K562 (cell line): ENCODE measurements around the gene BCL2L13. TPM values are rescaled to one million over a fixed set of nuclear protein-coding genes. Genes with fewer than 3 reads are reported as not detected.
"Not testable (repeated sequence)": the region's sequence is repeated elsewhere in the genome, so short reads cannot be mapped to it uniquely, and the experiment has no call there.

Experiments
- ATAC-seq: fragments of 200-7000 bp; cut with Tn5 transposase; 3 replicates; pipeline ENCODE4 v1.9.1; 2020; ENCODE audit warnings: moderate library complexity
- BruUV-seq: library from RNA; stranded (reverse); fragments of 400-500 nt; replicated peaks from 2 replicates; lab custom pipeline; 2021; lab: Mats Ljungman, UMichigan
- CTCF ChIA-PET: fragments of 300-600 bp; formaldehyde crosslinking; extraction: SDS; loops from one replicate; lab custom pipeline; 2021; ENCODE audit warnings: low intra/inter-chr PET ratio; lab: Yijun Ruan, JAX
- POLR2A ChIA-PET: fragments of 300-600, 350-650 bp; sonication (Branson Sonifier 250); formaldehyde crosslinking; extraction: SDS; loops from one replicate; lab custom pipeline; 2021; ENCODE audit warnings: antibody characterized with exemption, inconsistent platforms; lab: Yijun Ruan, JAX
- DNase-seq, 4 experiments: peaks; one replicate each; pipeline versions ENCODE4 v3.0.0 to v3.0.0-alpha.2; 2011 to 2018; ENCODE audit warnings: low spot score in 3 of 4, mixed read lengths in 3 of 4; ENCODE audit errors: extremely low read depth in 1 of 4
- FAIRE-seq: peaks from 2 replicates; lab custom pipeline; 2011; peaks lifted over from hg19 to GRCh38; lab: Jason Lieb, UNC
- H2AFZ ChIP-seq: 2 replicates; pipeline ENCODE4 v1.6.0; 2011; ENCODE audit warnings: low read depth, low read length, control low read depth, inconsistent platforms
- H3K27ac ChIP-seq: fragments of 200-600 bp; 3 replicates; pipeline ENCODE4 v1.8.0; 2011; ENCODE audit warnings: low read depth, mild to moderate bottlenecking, control low read depth, inconsistent platforms, low read length, moderate library complexity, mixed read lengths; ENCODE audit errors: extremely low read depth
- H3K27me3 ChIP-seq, 2 experiments: fragments of 300-600 bp in 1 of 2; 2 replicates in 1 of 2; 3 replicates in 1 of 2; pipeline versions ENCODE4 v1.6.0 to v1.8.0; 2011; ENCODE audit warnings: inconsistent platforms in 2 of 2, low read length in 2 of 2, mild to moderate bottlenecking in 1 of 2, mixed read lengths in 1 of 2, moderate library complexity in 1 of 2; ENCODE audit not compliant: control insufficient read depth in 2 of 2, insufficient read depth in 2 of 2
- H3K36me3 ChIP-seq: fragments of 300-600 bp; 3 replicates; pipeline ENCODE4 v1.8.0; 2011; ENCODE audit warnings: mild to moderate bottlenecking, low read length, inconsistent platforms; ENCODE audit not compliant: control insufficient read depth, insufficient read depth
- H3K4me1 ChIP-seq, 2 experiments: fragments of 200-600 bp in 1 of 2; replicated peaks in 1 of 2; 2 replicates in 1 of 2; 3 replicates in 1 of 2; pipeline versions ENCODE4 v1.5.1 to v1.8.0; 2011; ENCODE audit warnings: inconsistent platforms in 2 of 2, low read length in 2 of 2, mild to moderate bottlenecking in 1 of 2, mixed read lengths in 1 of 2, moderate library complexity in 1 of 2; ENCODE audit not compliant: control insufficient read depth in 2 of 2, insufficient read depth in 2 of 2
- H3K4me2 ChIP-seq: 2 replicates; pipeline ENCODE4 v1.6.1; 2011; ENCODE audit warnings: low read length, control low read depth, inconsistent platforms, mixed read lengths; ENCODE audit not compliant: insufficient read depth
- H3K4me3 ChIP-seq: fragments of 200-600 bp; sonication (generic), shearing (Covaris generic); 2 replicates; pipeline ENCODE4 v1.5.1; 2016; ENCODE audit warnings: control low read depth, inconsistent platforms
- H3K79me2 ChIP-seq: fragments of 200-600 bp; 3 replicates; pipeline ENCODE4 v1.8.0; 2011; ENCODE audit warnings: low read length, inconsistent platforms; ENCODE audit not compliant: control insufficient read depth, insufficient read depth
- H3K9ac ChIP-seq, 2 experiments: 2 replicates each; pipeline versions ENCODE4 v1.6.0 to v1.6.1; 2011; ENCODE audit warnings: low read depth in 2 of 2, low read length in 2 of 2, control low read depth in 1 of 2, inconsistent platforms in 1 of 2, mild to moderate bottlenecking in 1 of 2, mixed read lengths in 1 of 2; ENCODE audit not compliant: insufficient read depth in 1 of 2
- H3K9me1 ChIP-seq: one replicate; pipeline ENCODE4 v1.6.0; 2011; ENCODE audit warnings: inconsistent platforms, mild to moderate bottlenecking, low read length, moderate library complexity; ENCODE audit not compliant: control insufficient read depth, insufficient read depth
- H3K9me3 ChIP-seq: replicated peaks from 2 replicates; pipeline ENCODE4 v1.5.1; 2011; ENCODE audit warnings: low read depth, low read length, inconsistent platforms; ENCODE audit not compliant: control insufficient read depth, insufficient read depth
- H4K20me1 ChIP-seq: replicated peaks from 2 replicates; pipeline ENCODE4 v1.6.1; 2011; ENCODE audit warnings: low read length, inconsistent platforms, mixed read lengths; ENCODE audit not compliant: control insufficient read depth, insufficient read depth
- DIDO1 ChIP-seq: fragments of 450-650 bp; IDR thresholded peaks from 2 replicates; pipeline ENCODE4 v1.6.1; 2016; ENCODE audit warnings: low read depth, missing biosample characterization, missing genetic modification characterization
- DMBX1 ChIP-seq: fragments of 250-450 bp; sonication (Bioruptor Pico); IDR thresholded peaks from 2 replicates; pipeline ENCODE4 v1.8.0; 2022; ENCODE audit warnings: inconsistent platforms, mild to moderate bottlenecking, moderate library complexity, borderline replicate concordance
- FOXM1 ChIP-seq, 2 experiments: fragments of 450-650 bp in 1 of 2; sonication (generic) in 1 of 2; formaldehyde crosslinking in 1 of 2; IDR thresholded peaks; 2 replicates each; pipeline versions ENCODE4 v1.6.1 to v1.9.0; 2017 to 2022; ENCODE audit warnings: low read depth in 2 of 2, mild to moderate bottlenecking in 2 of 2, missing genetic modification reagents in 1 of 2, moderate library complexity in 1 of 2
- GATAD2B ChIP-seq: fragments of 450-650 bp; IDR thresholded peaks from 2 replicates; pipeline ENCODE4 v1.6.1; 2017; ENCODE audit warnings: mild to moderate bottlenecking, borderline replicate concordance
- NR1H2 ChIP-seq: sonication (generic); formaldehyde crosslinking; IDR thresholded peaks from 2 replicates; pipeline ENCODE4 v1.4.0; 2020; ENCODE audit warnings: mild to moderate bottlenecking, missing genetic modification reagents
- NR2C1 ChIP-seq, 2 experiments: fragments of 450-650 bp; IDR thresholded peaks; 2 replicates each; pipeline ENCODE4 v1.6.1; 2017; ENCODE audit warnings: mild to moderate bottlenecking in 2 of 2, antibody characterized with exemption in 1 of 2, inconsistent platforms in 1 of 2, missing compliant biosample characterization in 1 of 2, missing genetic modification characterization in 1 of 2
- POLR2A ChIP-seq: fragments of 450-650 bp; conservative IDR thresholded peaks from 2 replicates; pipeline ENCODE4 v1.6.1; 2016
- PTRF ChIP-seq: fragments of 450-650 bp; IDR thresholded peaks from 2 replicates; pipeline ENCODE4 v1.6.1; 2016; ENCODE audit warnings: mild to moderate bottlenecking, missing genetic modification characterization, missing compliant biosample characterization
- RBM14 ChIP-seq: fragments of 200-400 bp; formaldehyde crosslinking; IDR thresholded peaks from 2 replicates; pipeline ENCODE4 v1.6.1; 2018; ENCODE audit warnings: low read depth, mild to moderate bottlenecking, low read length, moderate library complexity, borderline replicate concordance; ENCODE audit not compliant: insufficient read depth
- RFX5 ChIP-seq: IDR thresholded peaks from 2 replicates; pipeline ENCODE4 v1.6.1; 2011; ENCODE audit warnings: low read depth, mild to moderate bottlenecking, improper control_type of control experiment, low read length
- ZFP30 ChIP-seq: fragments of 250-450 bp; sonication (Bioruptor Pico); IDR thresholded peaks from 2 replicates; pipeline ENCODE4 v1.8.0; 2022; ENCODE audit warnings: moderate library complexity, mild to moderate bottlenecking, inconsistent platforms, borderline replicate concordance
- ZNF24 ChIP-seq: fragments of 450-650 bp; IDR thresholded peaks from 2 replicates; pipeline ENCODE4 v1.6.1; 2016
- ZNF589 ChIP-seq: fragments of 200-800 bp; sonication (Bioruptor generic); IDR thresholded peaks from 2 replicates; pipeline ENCODE4 v1.6.1; 2016; ENCODE audit warnings: low read depth, missing genetic modification characterization, missing compliant biosample characterization
- WGBS: fragments of 100-300 bp; shearing (Covaris generic); methylation state at CpG from one replicate; pipeline ENCODE4 v1.1.6; 2016; ENCODE audit warnings: low coverage, mixed read lengths; ENCODE audit not compliant: insufficient coverage; ENCODE audit errors: missing lambda C conversion rate; 5-methylcytosine and 5-hydroxymethylcytosine counted together
- in situ Hi-C: fragments of 300-500 bp; cut with MboI; formaldehyde crosslinking; loops from 4 replicates; pipeline ENCODE4 v1.15.0; 2018; ENCODE audit warnings: inconsistent platforms, mixed read lengths
- intact Hi-C: fragments of 100-400 bp; cut with micrococcal nuclease; formaldehyde crosslinking; loops from 2 replicates; pipeline ENCODE4 v1.14.2; 2022
- polyA plus RNA-seq, 8 experiments: library from polyadenylated mRNA; depleted of rRNA in 4 of 8; stranded (reverse) in 5 of 8; unstranded in 3 of 8; fragments of >200 nt; fragmentation: Nextera tagmentation in 2 of 8; fragmentation: Illumina TruSeq in 1 of 8; extraction: Ambion mirVana in 2 of 8; extraction: Trizol in 1 of 8; gene quantifications; 2 replicates each; pipeline versions ENCODE4 v1.2.1 to v1.2.3, GENCODE V29; 2011 to 2014; ENCODE audit warnings: inconsistent platforms in 1 of 8, missing spikeins in 1 of 8
- total RNA-seq, 7 experiments: library from RNA; depleted of rRNA in 6 of 7; stranded (reverse); fragments of >200 nt in 6 of 7; fragmentation: Illumina TruSeq in 2 of 7; extraction: Trizol in 2 of 7; gene quantifications; 2 replicates each; pipeline versions ENCODE4 v1.2.1 to v1.2.3, GENCODE V29; 2011 to 2021; ENCODE audit warnings: low replicate concordance in 1 of 7
- TF ChIP-seq, protein P1 (sequence below): fragments of 250-450 bp; sonication (Bioruptor Pico); IDR thresholded peaks from 2 replicates; pipeline ENCODE4 v1.5.0; 2021

BCL2L13 gene
- total and polyA plus RNA-seq, 9 of the 15 experiments (the other 6 are each of a cell fraction or from before 2014, with no cell fraction given), result 41.5 to 63.4 (median 56.5) TPM

DNA sequence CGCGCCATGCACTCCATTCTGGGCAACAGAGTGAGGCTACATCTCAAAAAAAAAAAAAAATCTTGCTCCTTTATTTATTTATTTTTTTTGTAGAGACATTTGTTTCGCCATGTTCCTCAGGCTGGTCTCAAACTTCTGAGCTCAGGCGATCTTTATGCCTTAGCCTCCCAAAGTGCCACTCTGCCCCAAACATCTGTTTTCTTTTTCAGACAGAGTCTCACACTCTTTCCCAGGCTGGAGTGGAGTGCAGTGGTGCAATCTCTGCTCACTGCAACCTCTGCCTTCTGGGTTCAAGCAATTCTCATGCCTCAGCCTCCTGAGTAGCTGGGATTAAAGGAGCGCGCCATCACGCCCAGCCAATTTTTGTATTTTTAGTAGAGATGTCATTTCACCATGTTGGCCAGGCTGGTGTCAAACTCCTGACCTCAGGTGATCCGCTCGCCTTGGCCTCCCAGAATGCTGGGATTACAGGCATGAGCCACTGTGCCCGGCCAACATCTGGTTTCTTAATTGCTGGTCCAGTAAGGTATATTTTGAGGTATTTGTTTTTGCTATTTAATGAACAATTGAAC is 33.0 kb downstream of the BCL2L13 start:
- CTCF ChIA-PET, DNase-seq: not testable (repeated sequence)
- POLR2A ChIA-PET, result interaction anchor here (0.6 to 1.9 kb wide), 7 partner anchors 10 to 937 kb away, joined by 3 to 13 read pairs (median 4); no protein-coding TSS in a partner anchor

GRCh38 chr22:17672417-17672991 is 33.9 kb downstream of the BCL2L13 start:
- H2AFZ ChIP-seq, result no peak overlapping the region
- H3K27ac ChIP-seq, result peak overlapping the region; percentile 71
- WGBS, result 32% methylated on average over 2 of the region's 2 CpGs
- FAIRE-seq, result peak; percentile 23
- POLR2A ChIA-PET, result interaction anchor here (0.7 to 1.9 kb wide), 7 partner anchors 11 to 107 kb away, joined by 3 to 13 read pairs (median 4); no protein-coding TSS in a partner anchor
- H3K4me3 ChIP-seq, result no peak overlapping the region
- peak overlapping the region in 1 of 2 experiments; percentile 47; a peak in 2 of 4 replicates for H3K9ac ChIP-seq
- H3K4me1 ChIP-seq, result peaks cover 9 to 23% of the 10 kb centered on the region in 2 experiments; a peak in 4 of 5 replicates
- peaks cover 14% of the 10 kb centered on the region; the same call in 1 of the 3 replicates for H3K36me3 ChIP-seq
- no peaks in the 10 kb centered on the region for H3K27me3 ChIP-seq
- H3K79me2 ChIP-seq, result peaks cover 53% of the 10 kb centered on the region
- H4K20me1 ChIP-seq, result no peaks in the 10 kb centered on the region
- BruUV-seq, result no TSS peak
- in situ Hi-C loops (no loop called here), intact Hi-C loops (no loop called here)
- peak; percentile 29 for ATAC-seq
- no peaks in the 10 kb centered on the region for H3K9me3 ChIP-seq
- peak overlapping the region; percentile 48; the same call in 1 of the 2 replicates for H3K4me2 ChIP-seq
- no peaks in the 10 kb centered on the region for H3K9me1 ChIP-seq
- peak in 1 of 4 experiments; percentile 10 for DNase-seq
- CTCF ChIA-PET, result no interaction called here
- TF ChIP-seq POLR2A (no peak), RBM14 (no peak), RFX5 (no peak), NR1H2 (CRISPR knock-in tag) (no peak), ZFP30 (CRISPR knock-in tag) (no peak), DIDO1 (tag) (no peak), FOXM1 (IDR thresholded peaks at IDR 0.05; ENCODE audit: low read depth) (no peak), FOXM1 (CRISPR knock-in tag; IDR thresholded peaks at IDR 0.05; ENCODE audit: low read depth) (no peak), ZNF24 (no peak), GATAD2B (no peak), PTRF (tag) (no peak)
- TF ChIP-seq, protein P1, sequence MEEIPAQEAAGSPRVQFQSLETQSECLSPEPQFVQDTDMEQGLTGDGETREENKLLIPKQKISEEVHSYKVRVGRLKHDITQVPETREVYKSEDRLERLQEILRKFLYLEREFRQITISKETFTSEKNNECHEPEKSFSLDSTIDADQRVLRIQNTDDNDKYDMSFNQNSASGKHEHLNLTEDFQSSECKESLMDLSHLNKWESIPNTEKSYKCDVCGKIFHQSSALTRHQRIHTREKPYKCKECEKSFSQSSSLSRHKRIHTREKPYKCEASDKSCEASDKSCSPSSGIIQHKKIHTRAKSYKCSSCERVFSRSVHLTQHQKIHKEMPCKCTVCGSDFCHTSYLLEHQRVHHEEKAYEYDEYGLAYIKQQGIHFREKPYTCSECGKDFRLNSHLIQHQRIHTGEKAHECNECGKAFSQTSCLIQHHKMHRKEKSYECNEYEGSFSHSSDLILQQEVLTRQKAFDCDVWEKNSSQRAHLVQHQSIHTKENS (CRISPR knock-in tag), result no peak

More for the DNA sequence above, 33.0 kb downstream of the BCL2L13 start:
- TF ChIP-seq DMBX1 (0 out of 2 replicates have a peak, but pooled peaks have one; percentile 6), NR2C1 (tag; IDR thresholded peaks at IDR 0.05) (0 out of 2 replicates have a peak, but pooled peaks have one; percentile 15), ZNF589 (CRISPR knock-in tag) (0 out of 2 replicates have a peak, but pooled peaks have one; percentile 15)
- not testable (repeated sequence) for TF ChIP-seq NR2C1 (IDR thresholded peaks at IDR 0.05)
- TF ChIP-seq, all 486 proteins: peak for 3; not testable (repeated sequence) for 483
- H3K9ac ChIP-seq, intact Hi-C loops, H3K4me3 ChIP-seq, in situ Hi-C loops, BruUV-seq, FAIRE-seq, H3K27me3 ChIP-seq, H3K9me1 ChIP-seq, H3K9me3 ChIP-seq, H4K20me1 ChIP-seq, ATAC-seq, H2AFZ ChIP-seq, H3K4me2 ChIP-seq: not testable (repeated sequence)
- peak overlapping the region; percentile 71; the same call in 1 of the 3 replicates for H3K27ac ChIP-seq
- H3K36me3 ChIP-seq, result peaks cover 18% of the 10 kb centered on the region; the same call in 1 of the 3 replicates
- 93% methylated on average over 10 of the region's 10 CpGs for WGBS
- H3K4me1 ChIP-seq, result peaks cover 9 to 23% of the 10 kb centered on the region in 2 experiments; a peak in 4 of 5 replicates
- peaks cover 46% of the 10 kb centered on the region for H3K79me2 ChIP-seq
